NCI-H1105 (cell line): Measurements from ENCODE around the gene FIGNL1.

Source experiments
- DNase-seq: peaks from one replicate; lab custom pipeline; 2025; lab: John Stamatoyannopoulos, UW

The FIGNL1 gene

GRCh38 chr7:50396856-50397255 lies 53.3 kb downstream of the FIGNL1 start:
- DNase-seq: no peak

- no peak for DNase-seq
Observed at GRCh38 chr7:50394315-50394714, 55.8 kb downstream of the FIGNL1 start.
